Activated CD4-positive, CD25-positive, alpha-beta regulatory T cell treated with anti-CD3 and anti-CD28 coated beads, Interleukin-2, amount 50 U/mL, for 16 hours (primary cell): ENCODE measurements around the gene MAP2K1.
"Not testable (repeated sequence)": the region's sequence is repeated elsewhere in the genome, so short reads cannot be mapped to it uniquely, and the experiment has no call there.

ENCODE experiments used
- DNase-seq: peaks from one replicate; pipeline ENCODE4 v3.0.0-alpha.2; 2020; ENCODE audit warnings: low read depth, low spot score

MAP2K1 gene

GRCh38 chr15:66393037-66393436 lies 6.3 kb downstream of the MAP2K1 start:
- not testable (repeated sequence) for DNase-seq

GRCh38 chr15:66394472-66394871 lies 7.8 kb downstream of the MAP2K1 start:
- no peak for DNase-seq

- DNase-seq: no peak
These were observed 8.2 kb downstream of the MAP2K1 start for GRCh38 chr15:66394915-66395314.

GRCh38 chr15:66399276-66399675 lies 12.6 kb downstream of the MAP2K1 start:
- DNase-seq: no peak

DNA sequence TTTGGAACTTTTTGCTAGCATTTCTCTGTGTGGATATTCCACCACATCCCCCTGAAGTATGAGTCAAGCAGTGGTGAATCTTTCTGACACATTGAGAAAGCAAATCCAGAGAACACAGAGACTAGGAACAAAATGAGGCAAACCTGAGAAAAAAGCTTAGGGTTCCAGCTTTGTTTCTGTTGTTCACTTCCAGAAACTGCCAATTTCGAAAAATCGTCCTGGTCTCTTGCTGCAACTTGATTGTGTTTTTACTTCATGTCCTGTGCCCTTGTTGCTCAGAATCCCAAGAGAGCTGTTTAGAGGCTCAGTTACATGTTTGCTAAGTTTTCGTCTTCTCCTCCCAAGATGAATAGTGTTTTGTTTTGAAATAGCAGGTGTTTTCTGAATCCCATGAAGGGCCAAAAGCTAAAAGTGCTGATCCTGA lies 13.7 kb downstream of the MAP2K1 start:
- DNase-seq: no peak

DNA sequence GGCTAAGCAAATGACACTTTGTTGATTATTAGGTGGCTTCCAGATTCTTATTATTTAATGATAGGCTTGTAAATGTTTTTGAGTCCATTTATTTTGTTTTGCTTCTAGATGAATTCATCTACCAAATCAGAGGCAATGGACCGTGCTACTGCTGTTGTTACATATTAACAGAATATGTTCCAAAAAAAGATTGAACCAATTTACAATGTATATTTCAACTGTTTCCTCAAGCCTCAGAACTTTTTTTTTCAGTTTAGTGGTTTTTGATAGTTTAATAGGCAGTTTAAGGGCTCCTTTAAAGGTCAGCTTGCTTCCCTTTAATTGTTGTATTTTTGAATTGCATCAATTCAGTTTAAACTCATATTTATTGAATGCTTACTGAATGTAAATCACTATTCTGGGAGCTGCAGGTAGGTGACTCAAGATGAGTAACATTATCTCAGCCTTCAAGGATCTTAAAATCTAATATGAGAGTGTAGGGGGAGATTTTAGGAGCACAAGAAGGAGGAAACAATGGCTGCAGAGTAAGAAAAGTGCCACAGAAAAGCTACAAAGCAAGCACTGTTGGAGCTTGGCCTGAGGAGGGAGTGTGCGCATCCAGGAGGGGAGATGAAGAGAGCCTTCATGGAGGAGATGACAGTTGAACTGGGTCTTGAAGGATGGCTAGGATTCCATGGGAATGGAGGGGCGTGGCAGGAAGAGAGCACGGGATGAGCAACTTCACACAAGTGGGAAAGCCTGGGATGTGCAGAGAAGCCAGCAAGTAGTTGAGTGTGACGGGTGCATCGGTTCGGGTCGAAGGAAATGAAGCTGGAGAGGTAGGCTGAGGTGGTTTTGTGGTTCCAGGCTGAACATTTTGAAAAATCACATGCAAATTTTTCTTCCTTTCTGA lies 14.7 kb downstream of the MAP2K1 start:
- DNase-seq: no peak

- no peak for DNase-seq
These were observed 16.1 kb downstream of the MAP2K1 start for GRCh38 chr15:66402761-66403284.

DNA sequence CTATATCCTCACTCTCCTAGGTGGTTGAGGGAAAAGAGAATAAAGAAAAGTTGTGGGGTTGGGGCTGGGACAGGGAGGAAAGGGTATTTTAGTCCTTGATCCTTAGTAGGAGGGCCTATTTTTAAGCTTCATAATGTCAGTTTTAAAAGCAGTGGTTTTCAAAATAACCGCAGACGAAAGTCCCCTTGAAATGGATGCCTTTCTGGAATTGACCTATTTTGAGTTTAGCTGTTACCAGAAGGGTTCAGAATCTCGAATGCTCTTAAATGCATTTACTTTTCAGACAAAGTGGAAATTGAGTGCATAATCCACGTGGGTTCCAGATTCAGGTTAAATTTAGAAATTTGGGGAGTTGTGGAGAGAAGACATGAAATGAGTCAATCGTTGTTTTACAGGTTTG lies 16.6 kb downstream of the MAP2K1 start:
- no peak for DNase-seq

DNA sequence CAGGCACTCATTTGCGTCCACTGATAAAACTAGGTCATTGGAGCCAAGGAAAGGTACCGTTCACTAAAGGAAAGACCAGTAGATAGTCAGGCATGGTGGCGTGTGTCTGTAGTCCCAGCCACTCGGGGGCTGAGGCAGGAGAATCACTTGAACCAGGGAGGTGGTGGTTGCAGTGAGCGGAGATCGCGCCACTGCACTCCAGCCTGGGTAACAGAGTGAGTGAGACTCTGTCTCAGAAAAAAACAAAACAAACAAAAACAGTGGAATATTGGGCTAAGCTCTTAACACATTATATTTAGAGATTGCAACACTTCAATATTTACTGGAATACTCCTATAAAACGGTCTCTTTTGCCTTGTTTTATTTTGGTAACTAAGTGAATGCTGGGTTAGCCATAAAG lies 17.4 kb downstream of the MAP2K1 start:
- DNase-seq: no peak

GRCh38 chr15:66404532-66404931 lies 17.8 kb downstream of the MAP2K1 start:
- DNase-seq: no peak

- DNase-seq: no peak
These were observed 18.3 kb downstream of the MAP2K1 start for GRCh38 chr15:66405007-66405406.

DNA sequence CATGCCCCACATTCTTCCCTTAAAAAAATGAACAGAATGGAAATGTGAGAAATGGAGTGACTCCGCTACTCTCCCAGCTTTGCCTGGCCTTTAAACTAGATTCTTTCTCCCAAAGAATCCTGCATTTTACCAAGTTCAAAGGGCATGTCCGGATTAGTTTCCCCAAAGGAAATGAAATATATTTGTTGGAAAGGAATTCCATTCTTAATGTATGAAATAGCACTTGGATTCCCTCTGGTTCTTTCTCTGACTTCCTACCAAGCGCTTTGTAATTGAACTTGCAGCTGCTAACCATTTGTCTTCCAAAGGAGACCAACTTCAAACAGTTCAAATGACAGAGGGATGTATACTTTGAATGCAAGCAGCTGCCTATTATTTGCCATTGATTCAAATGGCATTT lies 18.9 kb downstream of the MAP2K1 start:
- DNase-seq: no peak

DNA sequence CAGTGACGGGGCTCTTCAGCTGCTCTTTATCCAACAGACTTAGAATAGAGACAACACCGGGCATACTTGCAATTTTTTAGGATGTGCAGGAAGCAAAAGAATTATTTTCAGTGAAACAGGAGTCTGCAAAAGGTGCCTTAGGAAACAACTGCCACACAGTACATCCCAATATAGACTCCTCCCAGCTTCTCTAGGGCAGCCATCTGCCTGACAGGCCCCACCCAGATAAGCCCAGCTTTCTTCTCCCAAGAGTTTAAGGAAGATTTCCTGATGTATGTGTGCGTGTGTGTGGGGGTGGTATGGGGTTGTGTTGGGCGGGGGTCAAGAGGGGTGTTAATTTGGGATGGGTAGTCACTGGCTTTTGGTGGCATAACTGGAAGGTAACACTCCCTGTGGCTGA lies 21.5 kb downstream of the MAP2K1 start:
- DNase-seq: no peak

- DNase-seq: no peak
These were observed 22.1 kb downstream of the MAP2K1 start for GRCh38 chr15:66408675-66409282.

DNA sequence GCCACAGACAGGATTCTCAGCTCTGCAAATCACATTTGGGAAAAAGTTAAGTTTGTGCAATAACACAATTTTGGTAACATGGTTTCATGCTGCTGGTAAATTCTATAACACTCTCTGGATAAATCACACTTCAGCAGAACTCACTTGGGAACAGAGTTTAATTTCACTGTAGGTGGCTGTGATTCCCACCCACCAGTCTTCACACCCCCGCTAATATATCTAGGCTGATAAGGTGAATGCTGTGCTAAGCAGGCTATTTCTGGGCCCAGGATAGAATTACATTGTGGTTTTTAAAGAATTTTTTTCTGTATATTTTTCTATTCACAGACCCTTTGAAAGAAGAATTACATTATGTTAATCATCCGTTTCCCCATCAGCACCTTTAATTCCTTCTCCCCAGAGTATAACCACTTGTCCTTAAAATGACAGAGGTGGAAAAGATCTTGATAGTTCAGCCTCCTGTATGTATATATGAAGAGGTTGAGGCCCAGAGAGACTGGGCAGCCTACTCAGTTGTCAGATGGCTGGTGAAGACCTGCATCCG lies 22.9 kb downstream of the MAP2K1 start:
- no peak for DNase-seq

GRCh38 chr15:66411190-66411589 lies 24.5 kb downstream of the MAP2K1 start:
- no peak for DNase-seq

- DNase-seq: no peak
These were observed 25.5 kb downstream of the MAP2K1 start for GRCh38 chr15:66412220-66412619.

GRCh38 chr15:66413579-66413978 lies 26.9 kb downstream of the MAP2K1 start:
- DNase-seq: no peak

DNA sequence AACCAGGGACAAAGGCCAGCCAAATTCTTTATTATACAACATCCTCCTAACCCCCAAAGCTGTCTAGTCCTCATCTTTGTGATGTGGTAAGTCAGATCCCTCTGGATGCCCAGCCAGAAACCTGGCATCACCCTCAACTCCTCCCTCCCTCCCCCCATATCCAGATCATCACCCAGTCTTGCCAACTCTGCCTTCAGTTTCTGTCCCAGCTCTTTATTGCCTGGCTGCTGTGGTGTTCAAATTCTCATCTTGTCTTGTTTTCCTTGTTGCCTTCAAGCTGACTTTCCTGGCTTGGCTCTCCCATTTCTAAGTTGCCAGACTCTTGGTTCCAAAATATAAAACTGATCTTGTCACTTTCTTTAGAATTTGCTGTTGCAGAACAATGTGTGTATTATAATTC lies 28.6 kb downstream of the MAP2K1 start:
- no peak for DNase-seq

DNA sequence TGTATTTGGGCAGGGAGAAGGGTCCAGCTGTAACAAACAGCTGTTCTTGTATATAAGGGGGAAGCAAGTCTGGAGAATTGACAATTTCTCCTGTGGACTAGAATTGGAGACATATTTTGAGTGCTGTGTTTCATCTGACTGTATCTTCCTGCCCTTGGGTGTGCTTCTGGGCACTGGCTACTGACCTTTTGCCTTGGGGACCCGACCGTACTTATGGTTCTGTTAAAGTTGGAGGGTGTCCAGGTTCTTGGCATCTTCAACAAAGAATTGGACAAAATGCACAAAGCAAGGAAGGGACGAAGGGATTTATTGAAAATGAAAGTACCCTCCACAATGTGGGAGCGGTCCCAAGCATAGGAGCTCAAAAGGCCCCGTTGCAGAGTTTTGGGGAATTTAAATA lies 31.0 kb downstream of the MAP2K1 start:
- DNase-seq: no peak

- DNase-seq: no peak
These were observed 32.8 kb downstream of the MAP2K1 start for GRCh38 chr15:66419471-66419870.

GRCh38 chr15:66422347-66422746 lies 35.6 kb downstream of the MAP2K1 start:
- DNase-seq: no peak

- no peak for DNase-seq
These were observed 36.4 kb downstream of the MAP2K1 start for GRCh38 chr15:66423149-66423548.
